ENCODE results near the gene XYLT2. TPM values are rescaled to one million over a fixed set of nuclear protein-coding genes. Genes with fewer than 3 reads are reported as not detected.

XYLT2 gene
- total RNA-seq, 1 experiment from 2014 or later, result 75.8 TPM

DNA sequence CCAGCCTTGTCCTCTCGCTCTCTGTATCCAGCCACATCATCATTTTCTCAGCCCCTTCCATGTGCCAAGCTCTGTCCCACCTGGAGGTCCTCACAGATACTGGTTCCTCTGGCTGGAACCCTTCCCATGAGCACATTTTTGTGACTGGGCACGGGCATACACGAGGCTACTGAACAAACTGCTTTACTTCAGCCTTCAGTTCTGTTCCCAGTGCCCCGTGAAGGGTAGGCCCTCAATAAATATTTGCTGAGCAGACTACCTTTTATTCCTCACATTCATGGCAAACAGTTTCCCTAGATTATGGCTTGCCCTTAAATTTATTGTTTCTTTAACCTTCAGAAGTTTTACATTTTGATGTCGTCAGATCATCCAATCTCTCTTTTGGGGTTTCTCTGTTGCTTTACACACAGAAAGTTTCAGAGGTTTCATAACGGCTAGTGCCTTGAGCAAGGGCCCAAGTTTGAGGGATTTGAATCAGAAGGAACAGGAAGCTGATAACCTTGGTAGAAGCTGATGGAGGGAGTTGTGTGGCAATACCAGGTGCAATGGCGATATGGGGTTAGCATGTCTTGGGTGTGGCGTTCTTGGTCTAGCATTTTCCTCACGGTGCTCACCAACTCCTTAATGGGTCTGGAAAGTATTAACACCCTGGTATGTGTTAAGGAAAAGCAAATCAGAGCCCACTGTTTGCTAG, 43.9 kb upstream of the XYLT2 start:
- no peak overlapping the region for H3K4me3 ChIP-seq (ENCODE audit: low read depth, low read length)
- Mint-ChIP-seq H3K4me3 (ENCODE audit: unreplicated experiment) (no peak overlapping the region), H3K9me3 (ENCODE audit: unreplicated experiment) (no peaks in the 10 kb centered on the region), H3K4me1 (ENCODE audit: low read depth, unreplicated experiment) (peaks cover 20% of the 10 kb centered on the region), H3K27me3 (ENCODE audit: insufficient read depth, unreplicated experiment) (no peaks in the 10 kb centered on the region), H3K36me3 (ENCODE audit: insufficient read depth, unreplicated experiment) (no peaks in the 10 kb centered on the region), H3K27ac (ENCODE audit: unreplicated experiment) (peak overlapping the region; percentile 30)
- TF ChIP-seq, protein P1, sequence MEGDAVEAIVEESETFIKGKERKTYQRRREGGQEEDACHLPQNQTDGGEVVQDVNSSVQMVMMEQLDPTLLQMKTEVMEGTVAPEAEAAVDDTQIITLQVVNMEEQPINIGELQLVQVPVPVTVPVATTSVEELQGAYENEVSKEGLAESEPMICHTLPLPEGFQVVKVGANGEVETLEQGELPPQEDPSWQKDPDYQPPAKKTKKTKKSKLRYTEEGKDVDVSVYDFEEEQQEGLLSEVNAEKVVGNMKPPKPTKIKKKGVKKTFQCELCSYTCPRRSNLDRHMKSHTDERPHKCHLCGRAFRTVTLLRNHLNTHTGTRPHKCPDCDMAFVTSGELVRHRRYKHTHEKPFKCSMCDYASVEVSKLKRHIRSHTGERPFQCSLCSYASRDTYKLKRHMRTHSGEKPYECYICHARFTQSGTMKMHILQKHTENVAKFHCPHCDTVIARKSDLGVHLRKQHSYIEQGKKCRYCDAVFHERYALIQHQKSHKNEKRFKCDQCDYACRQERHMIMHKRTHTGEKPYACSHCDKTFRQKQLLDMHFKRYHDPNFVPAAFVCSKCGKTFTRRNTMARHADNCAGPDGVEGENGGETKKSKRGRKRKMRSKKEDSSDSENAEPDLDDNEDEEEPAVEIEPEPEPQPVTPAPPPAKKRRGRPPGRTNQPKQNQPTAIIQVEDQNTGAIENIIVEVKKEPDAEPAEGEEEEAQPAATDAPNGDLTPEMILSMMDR (IDR thresholded peaks at IDR 0.05; ENCODE audit: insufficient read depth in 1 of 2, low read depth in 1 of 2, low read length in 1 of 2, severe bottlenecking in 1 of 2, unreplicated experiment in 1 of 2), result no peak
- H3K36me3 ChIP-seq (ENCODE audit: control insufficient read depth, insufficient read depth, low read length), result no peaks in the 10 kb centered on the region
- intact Hi-C loops (cut with micrococcal nuclease; ENCODE audit: unreplicated experiment), result no loop called here
- CTCF ChIA-PET, result interaction anchor here (0.6 to 2.2 kb wide), 4 partner anchors 29 to 208 kb away, joined by 3 to 7 read pairs (median 5); no protein-coding TSS in a partner anchor
- no peaks in the 10 kb centered on the region for H3K9me3 ChIP-seq
- BruUV-seq (replicated peaks), result no TSS peak
- no peaks in the 10 kb centered on the region for H3K27me3 ChIP-seq (replicated peaks; ENCODE audit: control insufficient read depth, insufficient read depth, low read length)
- POLR2A ChIA-PET, result interaction anchor here (0.7 kb wide), 1 partner anchor 307 kb away, joined by 3 read pairs; the partner anchor contains the start of gene DLX3
- no peak for DNase-seq
- H3K4me1 ChIP-seq, result peaks cover 5% of the 10 kb centered on the region; the same call in 1 of the 2 replicates

- Histone ChIP-seq H3K9me3 (no peaks in the 10 kb centered on the region), H3K27me3 (replicated peaks; ENCODE audit: control insufficient read depth, insufficient read depth, low read length) (no peaks in the 10 kb centered on the region), H3K4me3 (ENCODE audit: low read depth, low read length) (no peak overlapping the region), H3K4me1 (peaks cover 5% of the 10 kb centered on the region; the same call in 1 of the 2 replicates), H3K36me3 (ENCODE audit: control insufficient read depth, insufficient read depth, low read length) (no peaks in the 10 kb centered on the region)
- Mint-ChIP-seq H3K4me1 (ENCODE audit: low read depth, unreplicated experiment) (peaks cover 20% of the 10 kb centered on the region), H3K27ac (ENCODE audit: unreplicated experiment) (no peak overlapping the region), H3K36me3 (ENCODE audit: insufficient read depth, unreplicated experiment) (no peaks in the 10 kb centered on the region), H3K4me3 (ENCODE audit: unreplicated experiment) (no peak overlapping the region), H3K9me3 (ENCODE audit: unreplicated experiment) (no peaks in the 10 kb centered on the region), H3K27me3 (ENCODE audit: insufficient read depth, unreplicated experiment) (no peaks in the 10 kb centered on the region)
- intact Hi-C loops (cut with micrococcal nuclease; ENCODE audit: unreplicated experiment), result no loop called here
- BruUV-seq (replicated peaks), result no TSS peak
- TF ChIP-seq, protein P1 (IDR thresholded peaks at IDR 0.05; ENCODE audit: insufficient read depth in 1 of 2, low read depth in 1 of 2, low read length in 1 of 2, severe bottlenecking in 1 of 2, unreplicated experiment in 1 of 2), result no peak
- CTCF ChIA-PET, result interaction anchor here (0.6 to 2.2 kb wide), 3 partner anchors 30 to 103 kb away, joined by 4 to 7 read pairs (median 6); no protein-coding TSS in a partner anchor
- no peak for DNase-seq
- POLR2A ChIA-PET, result no interaction called here
Measured at GRCh38 chr17:50303051-50303450, 42.9 kb upstream of the XYLT2 start.

GRCh38 chr17:50303596-50303995, 42.3 kb upstream of the XYLT2 start:
- Histone ChIP-seq H3K36me3 (ENCODE audit: control insufficient read depth, insufficient read depth, low read length) (no peaks in the 10 kb centered on the region), H3K4me3 (ENCODE audit: low read depth, low read length) (no peak overlapping the region), H3K27me3 (replicated peaks; ENCODE audit: control insufficient read depth, insufficient read depth, low read length) (no peaks in the 10 kb centered on the region), H3K4me1 (peaks cover 5% of the 10 kb centered on the region; the same call in 1 of the 2 replicates), H3K9me3 (no peaks in the 10 kb centered on the region)
- no TSS peak for BruUV-seq (replicated peaks)
- H3K27ac Mint-ChIP-seq (ENCODE audit: unreplicated experiment), result no peak overlapping the region
- ChIA-PET POLR2A (no interaction called here), CTCF (interaction anchor here (2.2 kb wide), 1 partner anchor 103 kb away, joined by 6 read pairs; no protein-coding TSS in a partner anchor)
- intact Hi-C loops (cut with micrococcal nuclease; ENCODE audit: unreplicated experiment), result no loop called here
- no peaks in the 10 kb centered on the region for H3K36me3 Mint-ChIP-seq (ENCODE audit: insufficient read depth, unreplicated experiment)
- H3K27me3 Mint-ChIP-seq (ENCODE audit: insufficient read depth, unreplicated experiment), result no peaks in the 10 kb centered on the region
- no peak overlapping the region for H3K4me3 Mint-ChIP-seq (ENCODE audit: unreplicated experiment)
- TF ChIP-seq, protein P1 (IDR thresholded peaks at IDR 0.05; ENCODE audit: insufficient read depth in 1 of 2, low read depth in 1 of 2, low read length in 1 of 2, severe bottlenecking in 1 of 2, unreplicated experiment in 1 of 2), result no peak
- peaks cover 20% of the 10 kb centered on the region for H3K4me1 Mint-ChIP-seq (ENCODE audit: low read depth, unreplicated experiment)
- DNase-seq, result no peak
- no peaks in the 10 kb centered on the region for H3K9me3 Mint-ChIP-seq (ENCODE audit: unreplicated experiment)

All from Caco-2 (cell line).